ENCODE measurements around the gene ETFA. TPM values are rescaled to one million over a fixed set of nuclear protein-coding genes. Genes with fewer than 3 reads are reported as not detected.
A peak's percentile ranks its signal among the peaks of the same experiment; 100 is the strongest.

The ETFA gene
- polyA plus RNA-seq, 2 of the 4 experiments (the other 2 are of a cell fraction), result 243 to 412 TPM

DNA sequence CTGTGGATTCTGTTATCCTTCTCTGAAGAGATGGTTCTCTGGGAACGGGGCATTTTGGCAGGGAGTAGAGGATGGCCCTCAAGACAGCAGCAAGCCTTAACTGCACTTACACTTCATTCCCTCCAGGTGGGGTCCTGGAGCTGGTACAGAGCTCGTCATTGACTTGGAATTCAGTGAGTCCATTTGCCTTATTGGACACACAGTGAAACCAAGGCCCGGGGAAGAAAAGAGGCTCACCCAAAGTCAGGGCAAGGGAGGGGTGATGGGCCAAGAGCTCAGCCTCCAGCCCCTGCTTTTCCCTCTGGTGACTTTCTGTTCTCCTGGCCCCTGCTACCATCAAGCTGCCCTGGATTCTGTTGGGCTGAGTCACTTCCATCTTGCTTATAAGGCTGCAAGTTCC lies 125.6 kb downstream of the ETFA start:
- CTCF ChIA-PET, result interaction anchor here (0.6 to 5.1 kb wide), 15 partner anchors 8 to 745 kb away, joined by 3 to 26 read pairs (median 5); no protein-coding TSS in a partner anchor
- ATAC-seq, result peak; percentile 51 to 86; a peak in 4 of 6 replicates
- 22% methylated on average over 3 of the region's 3 CpGs for WGBS (ENCODE audit: missing lambda C conversion rate)
- peak; percentile 83 to 85 for DNase-seq (ENCODE audit: low read depth in 1 of 2, low spot score in 1 of 2)
- no peak overlapping the region for H3K4me3 ChIP-seq
- H3K4me2 ChIP-seq, result no peak overlapping the region
- no peaks in the 10 kb centered on the region for H3K9me3 ChIP-seq
- POLR2A ChIA-PET, result interaction anchor here (1.0 to 1.2 kb wide), 2 partner anchors 11 to 151 kb away, joined by 4 read pairs; partner anchors contain the start of gene ISL2
- peak overlapping the region in 1 of 2 experiments; percentile 12; a peak in 2 of 6 replicates for H3K27ac ChIP-seq
- FAIRE-seq, result peak; percentile 70
- H3K4me1 ChIP-seq, result peaks cover 3% of the 10 kb centered on the region; the same call in 2 of the 3 replicates
- TF ChIP-seq FOSL2 (IDR thresholded peaks at IDR 0.05) (no peak), FOSL2 (CRISPR knock-in tag; IDR thresholded peaks at IDR 0.05) (peak; percentile 32; the same call in 1 of the 2 replicates), HOXB13 (CRISPR knock-in tag; IDR thresholded peaks at IDR 0.05; ENCODE audit: low read depth) (no peak), CBX2 (IDR thresholded peaks at IDR 0.05; ENCODE audit: borderline replicate concordance, low read depth) (no peak), MAFK (IDR thresholded peaks at IDR 0.05; ENCODE audit: partially characterized antibody) (no peak), RAD21 (conservative IDR thresholded peaks at IDR 0.05 in 1 of 2, IDR thresholded peaks at IDR 0.05 in 1 of 2) (peak; percentile 51 to 75), SREBF2 (IDR thresholded peaks at IDR 0.05) (no peak), KDM5A (IDR thresholded peaks at IDR 0.05) (no peak), ZNF302 (CRISPR knock-in tag; IDR thresholded peaks at IDR 0.05) (no peak), JUNB (IDR thresholded peaks at IDR 0.05) (no peak), SMC3 (IDR thresholded peaks at IDR 0.05) (peak; percentile 46; the same call in 2 of the 3 replicates), RARB (CRISPR knock-in tag; IDR thresholded peaks at IDR 0.05) (no peak), FOXS1 (CRISPR knock-in tag; IDR thresholded peaks at IDR 0.05) (no peak), TFCP2L1 (CRISPR knock-in tag; IDR thresholded peaks at IDR 0.05) (no peak)
- TF ChIP-seq, protein P1, sequence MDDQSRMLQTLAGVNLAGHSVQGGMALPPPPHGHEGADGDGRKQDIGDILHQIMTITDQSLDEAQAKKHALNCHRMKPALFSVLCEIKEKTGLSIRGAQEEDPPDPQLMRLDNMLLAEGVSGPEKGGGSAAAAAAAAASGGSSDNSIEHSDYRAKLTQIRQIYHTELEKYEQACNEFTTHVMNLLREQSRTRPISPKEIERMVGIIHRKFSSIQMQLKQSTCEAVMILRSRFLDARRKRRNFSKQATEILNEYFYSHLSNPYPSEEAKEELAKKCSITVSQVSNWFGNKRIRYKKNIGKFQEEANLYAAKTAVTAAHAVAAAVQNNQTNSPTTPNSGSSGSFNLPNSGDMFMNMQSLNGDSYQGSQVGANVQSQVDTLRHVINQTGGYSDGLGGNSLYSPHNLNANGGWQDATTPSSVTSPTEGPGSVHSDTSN (IDR thresholded peaks at IDR 0.05), result no peak
- TF ChIP-seq, protein P2, sequence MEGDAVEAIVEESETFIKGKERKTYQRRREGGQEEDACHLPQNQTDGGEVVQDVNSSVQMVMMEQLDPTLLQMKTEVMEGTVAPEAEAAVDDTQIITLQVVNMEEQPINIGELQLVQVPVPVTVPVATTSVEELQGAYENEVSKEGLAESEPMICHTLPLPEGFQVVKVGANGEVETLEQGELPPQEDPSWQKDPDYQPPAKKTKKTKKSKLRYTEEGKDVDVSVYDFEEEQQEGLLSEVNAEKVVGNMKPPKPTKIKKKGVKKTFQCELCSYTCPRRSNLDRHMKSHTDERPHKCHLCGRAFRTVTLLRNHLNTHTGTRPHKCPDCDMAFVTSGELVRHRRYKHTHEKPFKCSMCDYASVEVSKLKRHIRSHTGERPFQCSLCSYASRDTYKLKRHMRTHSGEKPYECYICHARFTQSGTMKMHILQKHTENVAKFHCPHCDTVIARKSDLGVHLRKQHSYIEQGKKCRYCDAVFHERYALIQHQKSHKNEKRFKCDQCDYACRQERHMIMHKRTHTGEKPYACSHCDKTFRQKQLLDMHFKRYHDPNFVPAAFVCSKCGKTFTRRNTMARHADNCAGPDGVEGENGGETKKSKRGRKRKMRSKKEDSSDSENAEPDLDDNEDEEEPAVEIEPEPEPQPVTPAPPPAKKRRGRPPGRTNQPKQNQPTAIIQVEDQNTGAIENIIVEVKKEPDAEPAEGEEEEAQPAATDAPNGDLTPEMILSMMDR (IDR thresholded peaks at IDR 0.05), result peak; percentile 37; the same call in 2 of the 3 replicates
- TF ChIP-seq, protein P3, sequence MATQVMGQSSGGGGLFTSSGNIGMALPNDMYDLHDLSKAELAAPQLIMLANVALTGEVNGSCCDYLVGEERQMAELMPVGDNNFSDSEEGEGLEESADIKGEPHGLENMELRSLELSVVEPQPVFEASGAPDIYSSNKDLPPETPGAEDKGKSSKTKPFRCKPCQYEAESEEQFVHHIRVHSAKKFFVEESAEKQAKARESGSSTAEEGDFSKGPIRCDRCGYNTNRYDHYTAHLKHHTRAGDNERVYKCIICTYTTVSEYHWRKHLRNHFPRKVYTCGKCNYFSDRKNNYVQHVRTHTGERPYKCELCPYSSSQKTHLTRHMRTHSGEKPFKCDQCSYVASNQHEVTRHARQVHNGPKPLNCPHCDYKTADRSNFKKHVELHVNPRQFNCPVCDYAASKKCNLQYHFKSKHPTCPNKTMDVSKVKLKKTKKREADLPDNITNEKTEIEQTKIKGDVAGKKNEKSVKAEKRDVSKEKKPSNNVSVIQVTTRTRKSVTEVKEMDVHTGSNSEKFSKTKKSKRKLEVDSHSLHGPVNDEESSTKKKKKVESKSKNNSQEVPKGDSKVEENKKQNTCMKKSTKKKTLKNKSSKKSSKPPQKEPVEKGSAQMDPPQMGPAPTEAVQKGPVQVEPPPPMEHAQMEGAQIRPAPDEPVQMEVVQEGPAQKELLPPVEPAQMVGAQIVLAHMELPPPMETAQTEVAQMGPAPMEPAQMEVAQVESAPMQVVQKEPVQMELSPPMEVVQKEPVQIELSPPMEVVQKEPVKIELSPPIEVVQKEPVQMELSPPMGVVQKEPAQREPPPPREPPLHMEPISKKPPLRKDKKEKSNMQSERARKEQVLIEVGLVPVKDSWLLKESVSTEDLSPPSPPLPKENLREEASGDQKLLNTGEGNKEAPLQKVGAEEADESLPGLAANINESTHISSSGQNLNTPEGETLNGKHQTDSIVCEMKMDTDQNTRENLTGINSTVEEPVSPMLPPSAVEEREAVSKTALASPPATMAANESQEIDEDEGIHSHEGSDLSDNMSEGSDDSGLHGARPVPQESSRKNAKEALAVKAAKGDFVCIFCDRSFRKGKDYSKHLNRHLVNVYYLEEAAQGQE (IDR thresholded peaks at IDR 0.05), result no peak
- TF ChIP-seq, protein P4, sequence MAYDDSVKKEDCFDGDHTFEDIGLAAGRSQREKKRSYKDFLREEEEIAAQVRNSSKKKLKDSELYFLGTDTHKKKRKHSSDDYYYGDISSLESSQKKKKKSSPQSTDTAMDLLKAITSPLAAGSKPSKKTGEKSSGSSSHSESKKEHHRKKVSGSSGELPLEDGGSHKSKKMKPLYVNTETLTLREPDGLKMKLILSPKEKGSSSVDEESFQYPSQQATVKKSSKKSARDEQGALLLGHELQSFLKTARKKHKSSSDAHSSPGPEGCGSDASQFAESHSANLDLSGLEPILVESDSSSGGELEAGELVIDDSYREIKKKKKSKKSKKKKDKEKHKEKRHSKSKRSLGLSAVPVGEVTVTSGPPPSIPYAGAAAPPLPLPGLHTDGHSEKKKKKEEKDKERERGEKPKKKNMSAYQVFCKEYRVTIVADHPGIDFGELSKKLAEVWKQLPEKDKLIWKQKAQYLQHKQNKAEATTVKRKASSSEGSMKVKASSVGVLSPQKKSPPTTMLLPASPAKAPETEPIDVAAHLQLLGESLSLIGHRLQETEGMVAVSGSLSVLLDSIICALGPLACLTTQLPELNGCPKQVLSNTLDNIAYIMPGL (CRISPR knock-in tag; IDR thresholded peaks at IDR 0.05; ENCODE audit: borderline replicate concordance), result no peak

DNA sequence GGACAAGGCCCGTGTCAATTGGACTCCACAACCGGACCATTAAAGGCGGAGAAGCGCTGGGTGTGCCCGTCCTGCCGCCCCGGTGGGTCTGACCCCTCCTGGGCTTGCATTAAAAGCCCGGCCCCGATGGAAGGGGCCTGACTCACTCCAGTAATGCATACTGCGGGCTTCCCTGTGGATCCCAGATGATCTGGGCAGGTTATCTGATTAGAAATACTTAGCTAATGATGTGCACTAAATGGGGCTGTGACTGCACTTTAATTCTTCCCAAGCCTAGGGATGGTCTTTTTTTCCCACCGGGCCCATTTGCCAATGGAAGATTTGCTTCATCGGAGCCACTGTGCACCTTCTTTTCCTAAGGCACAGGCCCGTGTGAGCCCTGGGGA lies 126.6 kb downstream of the ETFA start:
- H3K4me2 ChIP-seq, result no peak overlapping the region
- DNase-seq (ENCODE audit: low read depth in 1 of 2, low spot score in 1 of 2) (no peak), FAIRE-seq (no peak), ATAC-seq (no peak)
- CTCF ChIA-PET, result interaction anchor here (0.6 to 5.1 kb wide), 11 partner anchors 9 to 696 kb away, joined by 3 to 26 read pairs (median 3); no protein-coding TSS in a partner anchor
- no peaks in the 10 kb centered on the region for H3K9me3 ChIP-seq
- no peak for TF ChIP-seq FOSL2 (IDR thresholded peaks at IDR 0.05)
- no peak for TF ChIP-seq FOSL2 (CRISPR knock-in tag; IDR thresholded peaks at IDR 0.05)
- TF ChIP-seq FOXS1 (CRISPR knock-in tag; IDR thresholded peaks at IDR 0.05), result no peak
- TF ChIP-seq, protein P1 (IDR thresholded peaks at IDR 0.05), result no peak
- no peak for TF ChIP-seq RCOR1 (IDR thresholded peaks at IDR 0.05; ENCODE audit: low read depth, low read length)
- no peak for TF ChIP-seq CEBPB (IDR thresholded peaks at IDR 0.05)
- POLR2A ChIA-PET, result no interaction called here
- H3K27ac ChIP-seq, result no peak overlapping the region
- H3K4me1 ChIP-seq, result no peaks in the 10 kb centered on the region
- no peak overlapping the region for H3K4me3 ChIP-seq
- 78% methylated on average over 13 of the region's 13 CpGs for WGBS (ENCODE audit: missing lambda C conversion rate)

All from A549 (cell line).